K562 (cell line): Measurements from ENCODE around the gene COL24A1. TPM values are rescaled to one million over a fixed set of nuclear protein-coding genes. Genes with fewer than 3 reads are reported as not detected.

Source experiments
- ATAC-seq: fragments of 200-7000 bp; cut with Tn5 transposase; 3 replicates; pipeline ENCODE4 v1.9.1; 2020; ENCODE audit warnings: moderate library complexity
- BruUV-seq: library from RNA; stranded (reverse); fragments of 400-500 nt; replicated peaks from 2 replicates; lab custom pipeline; 2021; lab: Mats Ljungman, UMichigan
- CTCF ChIA-PET: fragments of 300-600 bp; formaldehyde crosslinking; extraction: SDS; loops from one replicate; lab custom pipeline; 2021; ENCODE audit warnings: low intra/inter-chr PET ratio; lab: Yijun Ruan, JAX
- POLR2A ChIA-PET: fragments of 300-600, 350-650 bp; sonication (Branson Sonifier 250); formaldehyde crosslinking; extraction: SDS; loops from one replicate; lab custom pipeline; 2021; ENCODE audit warnings: antibody characterized with exemption, inconsistent platforms; lab: Yijun Ruan, JAX
- DNase-seq, 4 experiments: peaks; one replicate each; pipeline versions ENCODE4 v3.0.0 to v3.0.0-alpha.2; 2011 to 2018; ENCODE audit warnings: low spot score in 3 of 4, mixed read lengths in 3 of 4; ENCODE audit errors: extremely low read depth in 1 of 4
- FAIRE-seq: peaks from 2 replicates; lab custom pipeline; 2011; peaks lifted over from hg19 to GRCh38; lab: Jason Lieb, UNC
- H2AFZ ChIP-seq: 2 replicates; pipeline ENCODE4 v1.6.0; 2011; ENCODE audit warnings: low read depth, low read length, control low read depth, inconsistent platforms
- H3K27ac ChIP-seq: fragments of 200-600 bp; 3 replicates; pipeline ENCODE4 v1.8.0; 2011; ENCODE audit warnings: low read depth, mild to moderate bottlenecking, control low read depth, inconsistent platforms, low read length, moderate library complexity, mixed read lengths; ENCODE audit errors: extremely low read depth
- H3K27me3 ChIP-seq, 2 experiments: fragments of 300-600 bp in 1 of 2; 2 replicates in 1 of 2; 3 replicates in 1 of 2; pipeline versions ENCODE4 v1.6.0 to v1.8.0; 2011; ENCODE audit warnings: inconsistent platforms in 2 of 2, low read length in 2 of 2, mild to moderate bottlenecking in 1 of 2, mixed read lengths in 1 of 2, moderate library complexity in 1 of 2; ENCODE audit not compliant: control insufficient read depth in 2 of 2, insufficient read depth in 2 of 2
- H3K36me3 ChIP-seq: fragments of 300-600 bp; 3 replicates; pipeline ENCODE4 v1.8.0; 2011; ENCODE audit warnings: mild to moderate bottlenecking, low read length, inconsistent platforms; ENCODE audit not compliant: control insufficient read depth, insufficient read depth
- H3K4me1 ChIP-seq, 2 experiments: fragments of 200-600 bp in 1 of 2; replicated peaks in 1 of 2; 2 replicates in 1 of 2; 3 replicates in 1 of 2; pipeline versions ENCODE4 v1.5.1 to v1.8.0; 2011; ENCODE audit warnings: inconsistent platforms in 2 of 2, low read length in 2 of 2, mild to moderate bottlenecking in 1 of 2, mixed read lengths in 1 of 2, moderate library complexity in 1 of 2; ENCODE audit not compliant: control insufficient read depth in 2 of 2, insufficient read depth in 2 of 2
- H3K4me2 ChIP-seq: 2 replicates; pipeline ENCODE4 v1.6.1; 2011; ENCODE audit warnings: low read length, control low read depth, inconsistent platforms, mixed read lengths; ENCODE audit not compliant: insufficient read depth
- H3K4me3 ChIP-seq: fragments of 200-600 bp; sonication (generic), shearing (Covaris generic); 2 replicates; pipeline ENCODE4 v1.5.1; 2016; ENCODE audit warnings: control low read depth, inconsistent platforms
- H3K79me2 ChIP-seq: fragments of 200-600 bp; 3 replicates; pipeline ENCODE4 v1.8.0; 2011; ENCODE audit warnings: low read length, inconsistent platforms; ENCODE audit not compliant: control insufficient read depth, insufficient read depth
- H3K9ac ChIP-seq, 2 experiments: 2 replicates each; pipeline versions ENCODE4 v1.6.0 to v1.6.1; 2011; ENCODE audit warnings: low read depth in 2 of 2, low read length in 2 of 2, control low read depth in 1 of 2, inconsistent platforms in 1 of 2, mild to moderate bottlenecking in 1 of 2, mixed read lengths in 1 of 2; ENCODE audit not compliant: insufficient read depth in 1 of 2
- H3K9me1 ChIP-seq: one replicate; pipeline ENCODE4 v1.6.0; 2011; ENCODE audit warnings: inconsistent platforms, mild to moderate bottlenecking, low read length, moderate library complexity; ENCODE audit not compliant: control insufficient read depth, insufficient read depth
- H3K9me3 ChIP-seq: replicated peaks from 2 replicates; pipeline ENCODE4 v1.5.1; 2011; ENCODE audit warnings: low read depth, low read length, inconsistent platforms; ENCODE audit not compliant: control insufficient read depth, insufficient read depth
- H4K20me1 ChIP-seq: replicated peaks from 2 replicates; pipeline ENCODE4 v1.6.1; 2011; ENCODE audit warnings: low read length, inconsistent platforms, mixed read lengths; ENCODE audit not compliant: control insufficient read depth, insufficient read depth
- CTCFL ChIP-seq: IDR thresholded peaks from 2 replicates; pipeline ENCODE4 v1.6.1; 2011; ENCODE audit warnings: borderline replicate concordance, low read depth, mild to moderate bottlenecking, moderate library complexity, low read length; ENCODE audit not compliant: insufficient read depth, poor library complexity, severe bottlenecking
- DLX4 ChIP-seq: fragments of 250-450 bp; sonication (Bioruptor Pico); IDR thresholded peaks from 2 replicates; pipeline ENCODE4 v1.6.1; 2021; ENCODE audit warnings: mild to moderate bottlenecking
- E2F4 ChIP-seq: sonication (generic); formaldehyde crosslinking; IDR thresholded peaks from 2 replicates; pipeline ENCODE4 v1.8.0; 2022; ENCODE audit warnings: mild to moderate bottlenecking, low read depth, missing genetic modification reagents
- ETV1 ChIP-seq: fragments of 450-650 bp; conservative IDR thresholded peaks from 2 replicates; pipeline ENCODE4 v1.6.1; 2016; ENCODE audit warnings: missing genetic modification characterization, control low read depth, low read depth, missing compliant biosample characterization
- GTF2F1 ChIP-seq: IDR thresholded peaks from 2 replicates; pipeline ENCODE4 v1.6.1; 2011; ENCODE audit warnings: low read depth, low read length, improper control_type of control experiment
- KDM1A ChIP-seq, 2 experiments: fragments of 450-650 bp; IDR thresholded peaks; 2 replicates each; pipeline ENCODE4 v1.6.1; 2016; ENCODE audit warnings: mild to moderate bottlenecking in 2 of 2
- MLLT1 ChIP-seq, 2 experiments: fragments of 450-650 bp; IDR thresholded peaks; 2 replicates each; pipeline ENCODE4 v1.6.1; 2016
- NFXL1 ChIP-seq: fragments of 450-650 bp; formaldehyde crosslinking; IDR thresholded peaks from 2 replicates; pipeline ENCODE4 v1.4.0; 2021; ENCODE audit warnings: mild to moderate bottlenecking
- SAFB ChIP-seq: fragments of 200-400 bp; formaldehyde crosslinking; IDR thresholded peaks from 2 replicates; pipeline ENCODE4 v1.6.1; 2017; ENCODE audit warnings: low read depth, low read length, borderline replicate concordance
- SMARCC2 ChIP-seq: fragments of 450-650 bp; IDR thresholded peaks from 2 replicates; pipeline ENCODE4 v1.6.1; 2017; ENCODE audit warnings: antibody characterized with exemption, moderate library complexity, mild to moderate bottlenecking, low read depth
- THAP12 ChIP-seq: fragments of 250-450 bp; sonication (Bioruptor Pico); IDR thresholded peaks from 2 replicates; pipeline ENCODE4 v1.9.0; 2021; ENCODE audit warnings: mild to moderate bottlenecking, inconsistent platforms
- ZNF24 ChIP-seq: fragments of 450-650 bp; IDR thresholded peaks from 2 replicates; pipeline ENCODE4 v1.6.1; 2016
- WGBS: fragments of 100-300 bp; shearing (Covaris generic); methylation state at CpG from one replicate; pipeline ENCODE4 v1.1.6; 2016; ENCODE audit warnings: low coverage, mixed read lengths; ENCODE audit not compliant: insufficient coverage; ENCODE audit errors: missing lambda C conversion rate; 5-methylcytosine and 5-hydroxymethylcytosine counted together
- in situ Hi-C: fragments of 300-500 bp; cut with MboI; formaldehyde crosslinking; loops from 4 replicates; pipeline ENCODE4 v1.15.0; 2018; ENCODE audit warnings: inconsistent platforms, mixed read lengths
- intact Hi-C: fragments of 100-400 bp; cut with micrococcal nuclease; formaldehyde crosslinking; loops from 2 replicates; pipeline ENCODE4 v1.14.2; 2022
- polyA plus RNA-seq, 8 experiments: library from polyadenylated mRNA; depleted of rRNA in 4 of 8; stranded (reverse) in 5 of 8; unstranded in 3 of 8; fragments of >200 nt; fragmentation: Nextera tagmentation in 2 of 8; fragmentation: Illumina TruSeq in 1 of 8; extraction: Ambion mirVana in 2 of 8; extraction: Trizol in 1 of 8; gene quantifications; 2 replicates each; pipeline versions ENCODE4 v1.2.1 to v1.2.3, GENCODE V29; 2011 to 2014; ENCODE audit warnings: inconsistent platforms in 1 of 8, missing spikeins in 1 of 8
- total RNA-seq, 7 experiments: library from RNA; depleted of rRNA in 6 of 7; stranded (reverse); fragments of >200 nt in 6 of 7; fragmentation: Illumina TruSeq in 2 of 7; extraction: Trizol in 2 of 7; gene quantifications; 2 replicates each; pipeline versions ENCODE4 v1.2.1 to v1.2.3, GENCODE V29; 2011 to 2021; ENCODE audit warnings: low replicate concordance in 1 of 7

The COL24A1 gene
- total and polyA plus RNA-seq, 9 of the 15 experiments (the other 6 are each of a cell fraction or from before 2014, with no cell fraction given), result 0.01 to 0.06 (median 0.03) TPM; not detected in 2

- TF ChIP-seq CTCFL (no peak), MLLT1 (IDR thresholded peaks at IDR 0.05) (no peak)
- TF ChIP-seq, all 486 proteins: peak for 0
Measured at GRCh38 chr1:85683292-85684025, 473.1 kb downstream of the COL24A1 start (continued).

GRCh38 chr1:85681087-85681486, 475.5 kb downstream of the COL24A1 start:
- H3K4me1 ChIP-seq, result no peaks in the 10 kb centered on the region
- DNase-seq, result no peak
- in situ Hi-C loops, result no loop called here
- ChIA-PET CTCF (no interaction called here), POLR2A (interaction anchor here (0.8 kb wide), 1 partner anchor 12 kb away, joined by 4 read pairs; no protein-coding TSS in a partner anchor)
- FAIRE-seq, result no peak
- H4K20me1 ChIP-seq, result no peaks in the 10 kb centered on the region
- no TSS peak for BruUV-seq
- H3K36me3 ChIP-seq, result peaks cover 48% of the 10 kb centered on the region; the same call in 2 of the 3 replicates
- ATAC-seq, result no peak
- peaks cover 10% of the 10 kb centered on the region; the same call in 1 of the 3 replicates for H3K79me2 ChIP-seq
- intact Hi-C loops, result no loop called here
- no peak overlapping the region for H2AFZ ChIP-seq
- H3K4me2 ChIP-seq, result no peak overlapping the region
- H3K9ac ChIP-seq, result no peak overlapping the region
- H3K4me3 ChIP-seq, result no peak overlapping the region
- H3K27me3 ChIP-seq, result no peaks in the 10 kb centered on the region
- 90% methylated on average over 2 of the region's 2 CpGs for WGBS
- H3K9me3 ChIP-seq, result no peaks in the 10 kb centered on the region
- H3K9me1 ChIP-seq, result no peaks in the 10 kb centered on the region
- H3K27ac ChIP-seq, result no peak overlapping the region
- TF ChIP-seq KDM1A (IDR thresholded peaks at IDR 0.05) (no peak), ETV1 (tag) (no peak), NFXL1 (CRISPR knock-in tag) (no peak), SMARCC2 (no peak), ZNF24 (no peak), GTF2F1 (no peak), THAP12 (CRISPR knock-in tag) (no peak), DLX4 (CRISPR knock-in tag) (no peak), E2F4 (no peak), SAFB (no peak)
